Skeletal muscle tissue (tissue), 4 donors: ENCODE data around the gene MEGF11. TPM values are rescaled to one million over a fixed set of nuclear protein-coding genes. Genes with fewer than 3 reads are reported as not detected.

Experiments used
- H3K27ac ChIP-seq: one replicate; pipeline ENCODE4 v1.7.0; 2013; ENCODE audit warnings: mild to moderate bottlenecking, low read depth, low read length, inconsistent platforms
- H3K27me3 ChIP-seq, 3 donors: one replicate each; pipeline ENCODE4 v1.7.0; 2013; ENCODE audit warnings: low read length in 3 of 3; ENCODE audit not compliant: control insufficient read depth in 3 of 3, insufficient read depth in 3 of 3
- H3K36me3 ChIP-seq, 3 donors: one replicate each; pipeline ENCODE4 v1.7.0; 2013; ENCODE audit warnings: low read length in 3 of 3; ENCODE audit not compliant: control insufficient read depth in 3 of 3, insufficient read depth in 3 of 3
- H3K4me1 ChIP-seq, 3 donors: one replicate each; pipeline ENCODE4 v1.7.0; 2013; ENCODE audit warnings: low read length in 3 of 3, mild to moderate bottlenecking in 3 of 3; ENCODE audit not compliant: control insufficient read depth in 3 of 3, insufficient read depth in 3 of 3
- H3K4me3 ChIP-seq, 3 donors: one replicate each; pipeline ENCODE4 v1.7.0; 2013; ENCODE audit warnings: low read length in 3 of 3
- H3K9ac ChIP-seq, 3 donors: one replicate each; pipeline ENCODE4 v1.7.0; 2013; ENCODE audit warnings: low read length in 3 of 3, mild to moderate bottlenecking in 3 of 3, moderate library complexity in 2 of 3, low read depth in 1 of 3
- H3K9me3 ChIP-seq, 3 donors: one replicate each; pipeline ENCODE4 v1.7.0; 2013; ENCODE audit warnings: low read length in 3 of 3; ENCODE audit not compliant: control insufficient read depth in 3 of 3
- total RNA-seq: library from RNA; depleted of rRNA; stranded (reverse); fragments of >200 nt; gene quantifications from one replicate; pipeline ENCODE4 v1.2.3, GENCODE V29; 2014
- donor health status: Osteomylitis.

MEGF11 gene
- total RNA-seq, 1 donor from 2014 or later = 0.52 TPM

GRCh38 chr15:65906396-65906795, 347.2 kb downstream of the MEGF11 start:
- Histone ChIP-seq H3K9ac (no peak overlapping the region), H3K27ac (no peak overlapping the region), H3K4me1 (peaks cover 0 to 5% (median 0%) of the 10 kb centered on the region in 3 donors), H3K36me3 (peaks cover 11 to 28% (median 15%) of the 10 kb centered on the region in 3 donors), H3K9me3 (no peaks in the 10 kb centered on the region), H3K27me3 (no peaks in the 10 kb centered on the region), H3K4me3 (no peak overlapping the region)

DNA sequence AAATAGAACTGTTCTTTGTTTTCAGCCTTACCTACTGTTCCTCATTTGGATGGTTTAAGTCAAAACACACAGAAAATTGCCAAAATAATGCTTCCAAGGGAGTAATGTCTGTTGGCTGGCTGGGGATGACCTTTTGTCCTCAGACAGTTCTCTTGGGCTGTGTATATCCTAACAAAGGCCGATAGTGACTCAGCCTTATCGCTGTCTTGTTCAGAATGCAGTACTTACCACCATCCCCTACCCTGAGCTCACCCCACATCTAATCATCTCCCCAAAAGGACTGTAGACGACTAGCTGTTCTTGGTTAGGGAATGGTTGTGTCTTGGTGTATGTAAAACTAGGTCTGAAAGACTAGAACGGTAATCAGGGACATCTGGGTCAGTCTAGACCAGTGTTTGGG, 349.2 kb downstream of the MEGF11 start:
- Histone ChIP-seq H3K4me1 (peaks cover 0 to 5% (median 0%) of the 10 kb centered on the region in 3 donors), H3K36me3 (peaks cover 5 to 24% (median 9%) of the 10 kb centered on the region in 3 donors), H3K4me3 (no peak overlapping the region), H3K9me3 (no peaks in the 10 kb centered on the region), H3K27me3 (no peaks in the 10 kb centered on the region), H3K27ac (no peak overlapping the region), H3K9ac (no peak overlapping the region)

DNA sequence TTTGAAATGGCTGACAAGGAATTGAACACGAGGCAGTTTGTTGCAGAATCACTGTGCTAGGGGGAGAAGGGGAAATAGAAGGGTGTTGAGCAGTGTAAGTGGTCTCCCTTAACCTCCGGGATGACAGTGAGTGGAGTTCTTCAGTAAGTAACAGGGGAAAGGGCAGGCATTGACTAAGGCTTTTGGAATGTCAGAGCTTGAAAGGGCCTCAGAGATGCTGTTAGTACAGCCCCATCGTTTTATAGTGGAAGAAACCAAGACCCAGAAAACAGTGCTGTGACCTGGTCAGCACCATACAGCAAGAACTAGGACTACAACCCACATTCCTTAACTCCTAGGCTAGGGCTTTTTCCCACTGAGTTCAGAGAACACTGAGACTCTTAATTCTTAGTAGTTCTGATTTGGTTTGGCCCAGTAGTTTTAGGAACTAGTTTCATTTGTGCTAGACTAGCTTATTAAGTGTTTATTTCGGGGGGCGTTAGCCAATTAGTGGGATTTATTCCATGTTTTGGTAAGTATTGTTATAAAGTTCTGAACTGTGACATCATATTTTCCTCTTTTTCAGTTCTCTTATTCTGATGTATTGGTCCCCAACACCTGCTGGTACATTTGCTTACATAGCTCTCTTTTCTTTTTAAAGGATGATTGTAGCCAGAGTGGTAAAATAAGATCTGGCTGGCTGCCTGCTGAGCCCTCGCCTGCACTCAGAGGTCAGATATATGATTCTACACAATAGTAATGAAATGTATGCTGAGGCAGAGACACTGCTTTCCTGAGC, 350.1 kb downstream of the MEGF11 start:
- no peak overlapping the region for H3K27ac ChIP-seq
- no peak overlapping the region for H3K4me3 ChIP-seq
- no peak overlapping the region for H3K9ac ChIP-seq
- no peaks in the 10 kb centered on the region for H3K27me3 ChIP-seq
- peaks cover 8 to 27% (median 9%) of the 10 kb centered on the region in 3 donors for H3K36me3 ChIP-seq
- no peaks in the 10 kb centered on the region for H3K9me3 ChIP-seq
- peaks cover 0 to 5% (median 0%) of the 10 kb centered on the region in 3 donors for H3K4me1 ChIP-seq

DNA sequence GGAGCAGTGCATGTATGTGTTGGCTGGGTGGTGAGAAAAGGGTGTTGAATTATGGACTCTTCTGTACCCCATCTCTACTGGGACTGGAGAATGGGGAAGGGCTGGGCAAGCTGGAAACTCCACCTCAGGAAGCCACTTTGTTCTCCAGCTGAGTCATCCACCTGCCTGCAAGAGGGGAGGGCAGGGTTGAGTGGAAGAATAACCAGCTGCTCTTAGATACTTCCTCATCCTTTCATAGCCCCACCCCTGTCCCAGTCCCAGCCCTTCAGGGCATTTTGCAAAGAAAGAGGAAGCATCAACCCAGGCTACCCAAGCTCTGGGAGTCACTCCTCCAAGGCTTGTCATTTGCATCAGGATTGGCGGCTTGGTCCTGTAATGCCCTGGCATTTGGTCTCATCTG, 351.2 kb downstream of the MEGF11 start:
- peaks cover 0 to 3% (median 0%) of the 10 kb centered on the region in 3 donors for H3K4me1 ChIP-seq
- H3K36me3 ChIP-seq = peaks cover 7 to 27% (median 8%) of the 10 kb centered on the region in 3 donors
- H3K9me3 ChIP-seq = no peaks in the 10 kb centered on the region
- no peak overlapping the region for H3K4me3 ChIP-seq
- H3K9ac ChIP-seq = no peak overlapping the region
- H3K27ac ChIP-seq = no peak overlapping the region
- no peaks in the 10 kb centered on the region for H3K27me3 ChIP-seq

GRCh38 chr15:65901836-65902235, 351.7 kb downstream of the MEGF11 start:
- Histone ChIP-seq H3K4me3 (no peak overlapping the region), H3K9ac (no peak overlapping the region), H3K4me1 (peaks cover 0 to 3% (median 0%) of the 10 kb centered on the region in 3 donors), H3K27ac (no peak overlapping the region), H3K27me3 (no peaks in the 10 kb centered on the region), H3K9me3 (no peaks in the 10 kb centered on the region), H3K36me3 (peaks cover 5 to 27% (median 8%) of the 10 kb centered on the region in 3 donors)

DNA sequence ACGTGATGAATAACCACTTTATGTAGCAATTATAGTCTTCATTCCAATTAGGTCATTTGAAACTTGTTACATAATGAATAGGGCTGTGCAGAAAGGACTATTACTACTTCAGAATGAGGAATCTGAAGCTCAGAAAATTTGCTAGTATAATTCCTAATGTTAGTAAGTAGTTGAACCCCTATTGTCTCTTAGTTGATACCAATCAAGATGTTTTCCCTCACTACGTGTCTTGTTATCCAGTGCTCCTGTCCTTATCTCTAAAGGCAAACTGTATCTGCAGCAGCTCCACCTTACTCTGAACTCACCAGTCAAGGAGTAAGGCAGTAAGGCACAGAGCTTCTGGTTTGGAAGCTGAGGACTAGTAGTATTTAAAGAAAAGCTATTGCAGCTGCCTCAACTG, 352.2 kb downstream of the MEGF11 start:
- Histone ChIP-seq H3K27ac (no peak overlapping the region), H3K4me1 (no peaks in the 10 kb centered on the region), H3K9me3 (no peaks in the 10 kb centered on the region), H3K9ac (no peak overlapping the region), H3K4me3 (no peak overlapping the region), H3K36me3 (peaks cover 5 to 26% (median 8%) of the 10 kb centered on the region in 3 donors), H3K27me3 (no peaks in the 10 kb centered on the region)

DNA sequence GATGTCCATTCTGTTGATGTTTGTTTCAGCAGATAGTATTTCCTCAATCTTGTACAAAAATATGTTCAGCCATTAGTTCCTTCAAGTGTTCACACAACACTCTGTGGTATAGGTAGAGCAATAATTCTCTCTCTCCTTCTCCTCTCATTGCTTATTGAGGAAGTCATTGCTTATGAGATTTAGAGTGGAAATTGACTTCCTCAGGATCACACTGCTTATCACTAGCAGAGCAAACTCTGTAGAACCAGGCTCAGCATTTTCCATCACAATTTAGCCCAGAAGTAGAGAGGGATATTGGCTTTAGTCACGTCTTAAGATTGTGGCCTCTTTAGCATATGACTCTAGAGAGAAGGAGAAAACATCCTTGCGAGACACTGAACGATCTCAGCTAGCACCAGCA, 353.1 kb downstream of the MEGF11 start:
- H3K9ac ChIP-seq = no peak overlapping the region
- no peak overlapping the region for H3K27ac ChIP-seq
- peaks cover 5 to 24% (median 8%) of the 10 kb centered on the region in 3 donors for H3K36me3 ChIP-seq
- H3K9me3 ChIP-seq = no peaks in the 10 kb centered on the region
- H3K4me3 ChIP-seq = no peak overlapping the region
- H3K27me3 ChIP-seq = no peaks in the 10 kb centered on the region
- H3K4me1 ChIP-seq = no peaks in the 10 kb centered on the region

DNA sequence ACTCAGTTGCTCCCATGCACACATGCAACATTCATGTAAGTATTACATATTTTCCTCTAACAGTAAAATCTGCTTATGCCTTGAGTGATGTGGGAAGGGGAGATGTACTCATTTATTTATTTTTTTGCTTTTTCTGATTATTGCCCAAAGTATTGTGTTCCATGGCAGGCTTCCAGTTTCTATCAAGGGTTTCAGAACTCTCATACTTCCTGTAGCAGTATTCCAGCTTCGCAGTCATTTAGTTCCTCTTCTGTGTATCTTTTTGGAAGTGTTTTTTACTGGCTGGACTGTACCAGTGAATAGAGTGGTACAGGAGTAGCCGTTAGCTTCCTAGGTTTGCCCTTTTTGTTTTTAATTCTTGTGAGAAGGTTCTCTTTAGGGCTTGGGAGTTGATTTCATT, 357.3 kb downstream of the MEGF11 start:
- Histone ChIP-seq H3K9ac (no peak overlapping the region), H3K4me3 (no peak overlapping the region), H3K27ac (no peak overlapping the region), H3K27me3 (no peaks in the 10 kb centered on the region), H3K36me3 (peaks cover 0 to 14% (median 9%) of the 10 kb centered on the region in 3 donors), H3K4me1 (no peaks in the 10 kb centered on the region), H3K9me3 (no peaks in the 10 kb centered on the region)

DNA sequence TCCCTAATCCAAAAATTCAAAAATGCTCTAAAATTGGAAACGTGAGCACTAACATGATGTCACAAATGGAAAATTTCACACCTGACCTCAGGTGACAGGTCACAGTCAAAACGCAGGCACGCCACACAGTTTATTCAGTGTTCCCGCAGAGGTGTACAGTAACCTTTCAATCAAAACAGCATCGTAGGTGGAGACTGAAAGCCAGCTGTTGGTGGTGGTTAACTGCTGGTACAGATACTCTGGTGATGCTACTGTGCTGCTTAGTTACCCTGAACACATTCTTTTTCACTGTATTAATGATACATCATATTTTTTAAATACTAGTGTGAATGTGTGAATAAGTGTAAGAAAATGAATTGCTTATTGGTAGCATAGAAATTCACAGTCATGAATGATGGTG, 360.5 kb downstream of the MEGF11 start:
- Histone ChIP-seq H3K4me1 (no peaks in the 10 kb centered on the region), H3K9ac (no peak overlapping the region), H3K27ac (no peak overlapping the region), H3K9me3 (no peaks in the 10 kb centered on the region), H3K27me3 (no peaks in the 10 kb centered on the region), H3K36me3 (peaks cover 0 to 18% (median 13%) of the 10 kb centered on the region in 3 donors), H3K4me3 (no peak overlapping the region)

GRCh38 chr15:65888981-65889380, 364.6 kb downstream of the MEGF11 start:
- H3K9me3 ChIP-seq = no peaks in the 10 kb centered on the region
- peaks cover 0 to 31% (median 27%) of the 10 kb centered on the region in 3 donors for H3K36me3 ChIP-seq

More at GRCh38 chr15:65888981-65889380, 364.6 kb downstream of the MEGF11 start:
- Histone ChIP-seq H3K4me3 (no peak overlapping the region), H3K27me3 (no peaks in the 10 kb centered on the region), H3K4me1 (no peaks in the 10 kb centered on the region), H3K27ac (no peak overlapping the region), H3K9ac (no peak overlapping the region)
